ENCODE results near the gene MACO1. TPM values are rescaled to one million over a fixed set of nuclear protein-coding genes. Genes with fewer than 3 reads are reported as not detected.
A peak's percentile ranks its signal among the peaks of the same experiment; 100 is the strongest.

Gene MACO1
- total RNA-seq, 2 experiments from 2014 or later = 11.0 to 11.4 TPM

- no peaks in the 10 kb centered on the region for H3K9me3 Mint-ChIP-seq
- POLR2A ChIA-PET = interaction anchor here (0.6 to 1.0 kb wide), 2 partner anchors 17 to 37 kb away, joined by 3 read pairs; partner anchors contain the start of gene MACO1
- H3K4me1 Mint-ChIP-seq (ENCODE audit: low read depth) = peaks cover 31% of the 10 kb centered on the region
- CTCF ChIA-PET = interaction anchor here (1.3 kb wide), 1 partner anchor 20 kb away, joined by 5 read pairs; no protein-coding TSS in a partner anchor
- H3K27me3 Mint-ChIP-seq = no peaks in the 10 kb centered on the region
- H3K4me3 Mint-ChIP-seq = no peak overlapping the region
- H3K27ac Mint-ChIP-seq = no peak overlapping the region
- H3K36me3 Mint-ChIP-seq = peaks cover 3% of the 10 kb centered on the region
- intact Hi-C loops (cut with micrococcal nuclease) = no loop called here
- DNase-seq = no peak
Observed at GRCh38 chr1:25468033-25468432, 37.3 kb downstream of the MACO1 start.

GRCh38 chr1:25469177-25469576, 38.5 kb downstream of the MACO1 start:
- Mint-ChIP-seq H3K27me3 (no peaks in the 10 kb centered on the region), H3K4me3 (no peak overlapping the region), H3K36me3 (peaks cover 3% of the 10 kb centered on the region), H3K27ac (no peak overlapping the region), H3K4me1 (ENCODE audit: low read depth) (peaks cover 42% of the 10 kb centered on the region), H3K9me3 (no peaks in the 10 kb centered on the region)
- no peak for DNase-seq
- CTCF ChIA-PET = interaction anchor here (0.7 to 1.5 kb wide), 2 partner anchors 18 to 19 kb away, joined by 3 to 4 read pairs; no protein-coding TSS in a partner anchor
- POLR2A ChIA-PET = interaction anchor here (0.6 kb wide), 1 partner anchor 1845 kb away, joined by 3 read pairs; no protein-coding TSS in a partner anchor
- intact Hi-C loops (cut with micrococcal nuclease) = no loop called here

- DNase-seq = peak; percentile 34
- H3K4me1 Mint-ChIP-seq (ENCODE audit: low read depth) = peaks cover 56% of the 10 kb centered on the region
- peaks cover 3% of the 10 kb centered on the region for H3K36me3 Mint-ChIP-seq
- POLR2A ChIA-PET = interaction anchor here (1.2 kb wide), 1 partner anchor 42 kb away, joined by 3 read pairs; no protein-coding TSS in a partner anchor
- CTCF ChIA-PET = interaction anchor here (0.5 to 1.8 kb wide), 3 partner anchors 13 to 23 kb away, joined by 3 to 5 read pairs (median 4); no protein-coding TSS in a partner anchor
- peak overlapping the region; percentile 4 for H3K27ac Mint-ChIP-seq
- no peak overlapping the region for H3K4me3 Mint-ChIP-seq
- no peaks in the 10 kb centered on the region for H3K27me3 Mint-ChIP-seq
- intact Hi-C loops (cut with micrococcal nuclease) = loop anchor here (2.0 kb wide), 1 partner anchor 42 kb away; the partner anchor contains the start of gene MACO1
- no peaks in the 10 kb centered on the region for H3K9me3 Mint-ChIP-seq
Observed at GRCh38 chr1:25472471-25472870, 41.8 kb downstream of the MACO1 start.

GRCh38 chr1:25473653-25474225, 43.0 kb downstream of the MACO1 start:
- Mint-ChIP-seq H3K27ac (peak overlapping the region; percentile 42), H3K4me3 (no peak overlapping the region), H3K36me3 (no peaks in the 10 kb centered on the region), H3K4me1 (ENCODE audit: low read depth) (peaks cover 45% of the 10 kb centered on the region), H3K27me3 (no peaks in the 10 kb centered on the region), H3K9me3 (no peaks in the 10 kb centered on the region)
- DNase-seq = peak; percentile 16
- POLR2A ChIA-PET = no interaction called here
- CTCF ChIA-PET = interaction anchor here (6.8 kb wide), 1 partner anchor 14 kb away, joined by 42 read pairs; no protein-coding TSS in a partner anchor
- intact Hi-C loops (cut with micrococcal nuclease) = loop anchor here (2.0 kb wide), 1 partner anchor 43 kb away; the partner anchor contains the start of gene MACO1

GRCh38 chr1:25474439-25475047, 43.8 kb downstream of the MACO1 start:
- H3K27me3 Mint-ChIP-seq = no peaks in the 10 kb centered on the region
- no peaks in the 10 kb centered on the region for H3K36me3 Mint-ChIP-seq
- no peak overlapping the region for H3K27ac Mint-ChIP-seq
- CTCF ChIA-PET = interaction anchor here (6.8 kb wide), 1 partner anchor 14 kb away, joined by 42 read pairs; no protein-coding TSS in a partner anchor
- H3K4me3 Mint-ChIP-seq = no peak overlapping the region
- POLR2A ChIA-PET = no interaction called here
- intact Hi-C loops (cut with micrococcal nuclease) = no loop called here
- no peaks in the 10 kb centered on the region for H3K9me3 Mint-ChIP-seq
- DNase-seq = no peak
- peaks cover 45% of the 10 kb centered on the region for H3K4me1 Mint-ChIP-seq (ENCODE audit: low read depth)

GRCh38 chr1:25476186-25477097, 45.7 kb downstream of the MACO1 start:
- no peak for DNase-seq
- intact Hi-C loops (cut with micrococcal nuclease) = no loop called here
- POLR2A ChIA-PET = no interaction called here
- Mint-ChIP-seq H3K4me1 (ENCODE audit: low read depth) (peaks cover 42% of the 10 kb centered on the region), H3K27me3 (no peaks in the 10 kb centered on the region), H3K4me3 (no peak overlapping the region), H3K27ac (peak overlapping the region; percentile 18), H3K36me3 (no peaks in the 10 kb centered on the region), H3K9me3 (no peaks in the 10 kb centered on the region)
- CTCF ChIA-PET = interaction anchor here (0.7 to 6.8 kb wide), 3 partner anchors 12 to 215 kb away, joined by 3 to 42 read pairs (median 3); no protein-coding TSS in a partner anchor

- Mint-ChIP-seq H3K27me3 (no peaks in the 10 kb centered on the region), H3K36me3 (no peaks in the 10 kb centered on the region), H3K9me3 (no peaks in the 10 kb centered on the region), H3K4me1 (ENCODE audit: low read depth) (peaks cover 36% of the 10 kb centered on the region), H3K27ac (no peak overlapping the region), H3K4me3 (no peak overlapping the region)
- ChIA-PET CTCF (interaction anchor here (6.8 kb wide), 1 partner anchor 11 kb away, joined by 42 read pairs; no protein-coding TSS in a partner anchor), POLR2A (no interaction called here)
- intact Hi-C loops (cut with micrococcal nuclease) = no loop called here
- DNase-seq = no peak
Observed at GRCh38 chr1:25477448-25478034, 46.8 kb downstream of the MACO1 start.

GRCh38 chr1:25478633-25479032, 47.9 kb downstream of the MACO1 start:
- CTCF ChIA-PET = interaction anchor here (1.5 to 6.8 kb wide), 2 partner anchors 9 to 16 kb away, joined by 3 to 42 read pairs; no protein-coding TSS in a partner anchor
- DNase-seq = no peak
- no peak overlapping the region for H3K4me3 Mint-ChIP-seq
- H3K27ac Mint-ChIP-seq = no peak overlapping the region
- H3K27me3 Mint-ChIP-seq = no peaks in the 10 kb centered on the region
- POLR2A ChIA-PET = no interaction called here
- H3K36me3 Mint-ChIP-seq = no peaks in the 10 kb centered on the region
- intact Hi-C loops (cut with micrococcal nuclease) = no loop called here
- no peaks in the 10 kb centered on the region for H3K9me3 Mint-ChIP-seq
- H3K4me1 Mint-ChIP-seq (ENCODE audit: low read depth) = peaks cover 26% of the 10 kb centered on the region

- DNase-seq = no peak
- intact Hi-C loops (cut with micrococcal nuclease) = no loop called here
- Mint-ChIP-seq H3K27me3 (no peaks in the 10 kb centered on the region), H3K9me3 (no peaks in the 10 kb centered on the region), H3K36me3 (peaks cover 4% of the 10 kb centered on the region), H3K4me3 (no peak overlapping the region), H3K27ac (no peak overlapping the region), H3K4me1 (ENCODE audit: low read depth) (peaks cover 7% of the 10 kb centered on the region)
- ChIA-PET POLR2A (no interaction called here), CTCF (interaction anchor here (1.0 to 1.7 kb wide), 2 partner anchors 15 to 38 kb away, joined by 4 to 6 read pairs; no protein-coding TSS in a partner anchor)
Observed at GRCh38 chr1:25481625-25482024, 50.9 kb downstream of the MACO1 start.

- POLR2A ChIA-PET = no interaction called here
- CTCF ChIA-PET = interaction anchor here (1.7 kb wide), 1 partner anchor 37 kb away, joined by 6 read pairs; no protein-coding TSS in a partner anchor
- Mint-ChIP-seq H3K27ac (peak overlapping the region; percentile 0), H3K27me3 (no peaks in the 10 kb centered on the region), H3K4me1 (ENCODE audit: low read depth) (peaks cover 1% of the 10 kb centered on the region), H3K36me3 (peaks cover 6% of the 10 kb centered on the region), H3K9me3 (no peaks in the 10 kb centered on the region), H3K4me3 (no peak overlapping the region)
- intact Hi-C loops (cut with micrococcal nuclease) = no loop called here
- DNase-seq = no peak
Observed at GRCh38 chr1:25482211-25482610, 51.5 kb downstream of the MACO1 start.

GRCh38 chr1:25484096-25484495, 53.4 kb downstream of the MACO1 start:
- no peak for DNase-seq
- Mint-ChIP-seq H3K27me3 (no peaks in the 10 kb centered on the region), H3K4me3 (no peak overlapping the region), H3K27ac (no peak overlapping the region), H3K9me3 (no peaks in the 10 kb centered on the region), H3K36me3 (peaks cover 7% of the 10 kb centered on the region), H3K4me1 (ENCODE audit: low read depth) (no peaks in the 10 kb centered on the region)
- CTCF ChIA-PET = interaction anchor here (1.2 kb wide), 2 partner anchors 27 to 37 kb away, joined by 3 to 4 read pairs; no protein-coding TSS in a partner anchor
- intact Hi-C loops (cut with micrococcal nuclease) = no loop called here
- POLR2A ChIA-PET = no interaction called here

Data from activated CD4-positive, alpha-beta memory T cell treated with anti-CD3 and anti-CD28 coated beads for 36 hours (primary cell).